Measurements from ENCODE around the gene STARD3NL.

STARD3NL gene

GRCh38 chr7:38154278-38154677 lies 23.8 kb upstream of the STARD3NL start:
- no peak overlapping the region for H3K9ac ChIP-seq (ENCODE audit: low read depth, low read length, poor library complexity, severe bottlenecking)
- no peaks in the 10 kb centered on the region for H4K20me1 ChIP-seq (ENCODE audit: insufficient read depth, low read length, poor library complexity, severe bottlenecking)
- H3K36me3 ChIP-seq (ENCODE audit: insufficient read depth, low read length): no peaks in the 10 kb centered on the region
- no peaks in the 10 kb centered on the region for H3K9me3 ChIP-seq (ENCODE audit: insufficient read depth, low read depth, low read length)
- H3K79me2 ChIP-seq (ENCODE audit: insufficient read depth, low read length): no peaks in the 10 kb centered on the region
- H3K4me1 ChIP-seq (ENCODE audit: insufficient read depth, low read length, poor library complexity, severe bottlenecking): no peaks in the 10 kb centered on the region
- no peaks in the 10 kb centered on the region for H3K27me3 ChIP-seq (ENCODE audit: insufficient read depth, low read length, poor library complexity, severe bottlenecking)
- no peaks in the 10 kb centered on the region for H3F3A ChIP-seq (ENCODE audit: low read depth)
- no peak overlapping the region for H3K4me2 ChIP-seq (ENCODE audit: low read depth, low read length, poor library complexity, severe bottlenecking)
- H2AFZ ChIP-seq (ENCODE audit: low read length): no peak overlapping the region
- H3K9me2 ChIP-seq (replicated peaks; ENCODE audit: low read depth, low read length): no peaks in the 10 kb centered on the region
- H3K4me3 ChIP-seq (ENCODE audit: low read length, poor library complexity, severe bottlenecking): no peak overlapping the region
- TF ChIP-seq, protein P1, sequence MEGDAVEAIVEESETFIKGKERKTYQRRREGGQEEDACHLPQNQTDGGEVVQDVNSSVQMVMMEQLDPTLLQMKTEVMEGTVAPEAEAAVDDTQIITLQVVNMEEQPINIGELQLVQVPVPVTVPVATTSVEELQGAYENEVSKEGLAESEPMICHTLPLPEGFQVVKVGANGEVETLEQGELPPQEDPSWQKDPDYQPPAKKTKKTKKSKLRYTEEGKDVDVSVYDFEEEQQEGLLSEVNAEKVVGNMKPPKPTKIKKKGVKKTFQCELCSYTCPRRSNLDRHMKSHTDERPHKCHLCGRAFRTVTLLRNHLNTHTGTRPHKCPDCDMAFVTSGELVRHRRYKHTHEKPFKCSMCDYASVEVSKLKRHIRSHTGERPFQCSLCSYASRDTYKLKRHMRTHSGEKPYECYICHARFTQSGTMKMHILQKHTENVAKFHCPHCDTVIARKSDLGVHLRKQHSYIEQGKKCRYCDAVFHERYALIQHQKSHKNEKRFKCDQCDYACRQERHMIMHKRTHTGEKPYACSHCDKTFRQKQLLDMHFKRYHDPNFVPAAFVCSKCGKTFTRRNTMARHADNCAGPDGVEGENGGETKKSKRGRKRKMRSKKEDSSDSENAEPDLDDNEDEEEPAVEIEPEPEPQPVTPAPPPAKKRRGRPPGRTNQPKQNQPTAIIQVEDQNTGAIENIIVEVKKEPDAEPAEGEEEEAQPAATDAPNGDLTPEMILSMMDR (conservative IDR thresholded peaks at IDR 0.05; ENCODE audit: low read length): no peak
- no peak for TF ChIP-seq EZH2phosphoT487 (IDR thresholded peaks at IDR 0.05; ENCODE audit: borderline replicate concordance)

DNA sequence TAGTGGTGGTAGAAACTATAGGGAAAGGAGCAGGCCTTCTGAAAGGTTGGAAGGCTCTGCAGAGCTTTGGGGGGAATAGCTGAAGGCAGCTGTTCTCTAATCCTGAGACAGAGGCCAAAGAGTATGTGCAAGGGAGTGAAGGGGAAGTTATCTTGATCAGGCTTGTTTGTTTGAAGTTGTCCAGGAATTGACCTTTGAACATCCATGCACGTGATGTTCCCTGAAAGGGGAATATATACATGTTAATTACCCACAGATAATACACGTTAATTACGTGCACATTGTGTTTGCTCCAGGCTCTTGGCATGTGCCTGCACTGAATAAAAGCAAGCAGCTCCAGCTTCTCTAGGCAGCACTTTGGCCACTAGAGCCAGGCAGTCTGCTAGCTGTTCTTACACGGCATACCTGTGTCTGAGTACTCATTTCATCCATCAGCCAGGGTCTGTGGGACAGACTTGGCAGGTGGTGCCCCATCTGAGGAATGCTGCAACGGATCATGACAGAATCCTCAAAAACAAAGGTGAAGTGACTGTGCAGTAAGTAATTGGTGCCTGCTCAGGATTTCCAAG lies 18.0 kb upstream of the STARD3NL start:
- H4K20me1 ChIP-seq (ENCODE audit: insufficient read depth, low read length, poor library complexity, severe bottlenecking): no peaks in the 10 kb centered on the region
- H3K9me3 ChIP-seq (ENCODE audit: insufficient read depth, low read depth, low read length): no peaks in the 10 kb centered on the region
- no peak overlapping the region for H3K9ac ChIP-seq (ENCODE audit: low read depth, low read length, poor library complexity, severe bottlenecking)
- H3K79me2 ChIP-seq (ENCODE audit: insufficient read depth, low read length): no peaks in the 10 kb centered on the region
- no peak overlapping the region for H2AFZ ChIP-seq (ENCODE audit: low read length)
- H3F3A ChIP-seq (ENCODE audit: low read depth): no peaks in the 10 kb centered on the region
- no peaks in the 10 kb centered on the region for H3K36me3 ChIP-seq (ENCODE audit: insufficient read depth, low read length)
- no peak overlapping the region for H3K4me2 ChIP-seq (ENCODE audit: low read depth, low read length, poor library complexity, severe bottlenecking)
- H3K27me3 ChIP-seq (ENCODE audit: insufficient read depth, low read length, poor library complexity, severe bottlenecking): no peaks in the 10 kb centered on the region
- no peaks in the 10 kb centered on the region for H3K4me1 ChIP-seq (ENCODE audit: insufficient read depth, low read length, poor library complexity, severe bottlenecking)
- TF ChIP-seq, protein P1 (conservative IDR thresholded peaks at IDR 0.05; ENCODE audit: low read length): no peak
- TF ChIP-seq EZH2phosphoT487 (IDR thresholded peaks at IDR 0.05; ENCODE audit: borderline replicate concordance): no peak
- no peak overlapping the region for H3K4me3 ChIP-seq (ENCODE audit: low read length, poor library complexity, severe bottlenecking)
- H3K9me2 ChIP-seq (replicated peaks; ENCODE audit: low read depth, low read length): no peaks in the 10 kb centered on the region

DNA sequence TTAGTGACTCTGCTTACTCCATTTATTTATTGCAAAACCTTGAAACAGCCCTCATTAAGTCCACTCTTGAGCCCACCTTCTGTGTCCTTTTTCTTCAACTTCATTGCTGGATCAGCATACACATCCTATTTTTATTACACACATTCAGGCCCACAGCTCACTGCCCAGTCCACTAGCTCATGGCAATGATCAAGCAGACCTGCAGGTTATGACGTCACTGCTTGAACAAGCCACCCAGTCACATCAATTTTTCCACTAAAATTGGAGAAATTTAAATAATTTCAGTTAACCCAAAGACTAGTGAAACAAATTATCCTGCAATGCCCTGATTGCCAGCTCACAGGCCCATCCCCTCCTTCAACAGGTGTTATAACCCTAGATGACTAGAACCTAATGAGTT lies 16.0 kb upstream of the STARD3NL start:
- Histone ChIP-seq H3F3A (ENCODE audit: low read depth) (no peaks in the 10 kb centered on the region), H3K9ac (ENCODE audit: low read depth, low read length, poor library complexity, severe bottlenecking) (no peak overlapping the region), H3K27me3 (ENCODE audit: insufficient read depth, low read length, poor library complexity, severe bottlenecking) (no peaks in the 10 kb centered on the region), H3K4me3 (ENCODE audit: low read length, poor library complexity, severe bottlenecking) (no peak overlapping the region), H3K36me3 (ENCODE audit: insufficient read depth, low read length) (no peaks in the 10 kb centered on the region), H3K79me2 (ENCODE audit: insufficient read depth, low read length) (no peaks in the 10 kb centered on the region), H3K4me2 (ENCODE audit: low read depth, low read length, poor library complexity, severe bottlenecking) (no peak overlapping the region), H2AFZ (ENCODE audit: low read length) (no peak overlapping the region), H3K9me2 (replicated peaks; ENCODE audit: low read depth, low read length) (no peaks in the 10 kb centered on the region), H3K9me3 (ENCODE audit: insufficient read depth, low read depth, low read length) (no peaks in the 10 kb centered on the region), H3K4me1 (ENCODE audit: insufficient read depth, low read length, poor library complexity, severe bottlenecking) (no peaks in the 10 kb centered on the region), H4K20me1 (ENCODE audit: insufficient read depth, low read length, poor library complexity, severe bottlenecking) (no peaks in the 10 kb centered on the region)
- TF ChIP-seq, protein P1 (conservative IDR thresholded peaks at IDR 0.05; ENCODE audit: low read length): no peak
- TF ChIP-seq EZH2phosphoT487 (IDR thresholded peaks at IDR 0.05; ENCODE audit: borderline replicate concordance): no peak
